Upper lobe of left lung (tissue), 6 donors: Measurements from ENCODE around the gene SLC22A13. TPM values are rescaled to one million over a fixed set of nuclear protein-coding genes. Genes with fewer than 3 reads are reported as not detected.

ENCODE experiments used
- ATAC-seq, 2 donors: fragments of 200-7000 bp; cut with Tn5 transposase; one replicate each; pipeline ENCODE4 v1.9.1; 2022; ENCODE audit warnings: mild to moderate bottlenecking in 2 of 2, moderate library complexity in 2 of 2; ENCODE audit not compliant: low FRiP score in 2 of 2
- DNase-seq, 2 donors: peaks; one replicate each; pipeline ENCODE4 v3.0.0-alpha.2; 2019 to 2020
- H3K27ac ChIP-seq, 4 donors: fragments of 200-600 bp; sonication (generic); one replicate each; pipeline ENCODE4 v1.5.1; 2016 to 2019
- H3K27me3 ChIP-seq, 4 donors: fragments of 200-600 bp; sonication (generic); one replicate each; pipeline ENCODE4 v1.5.1; 2017 to 2019
- H3K36me3 ChIP-seq, 4 donors: fragments of 200-600 bp; sonication (generic); one replicate each; pipeline ENCODE4 v1.5.1; 2016 to 2019
- H3K4me1 ChIP-seq, 4 donors: fragments of 200-600 bp; sonication (generic); one replicate each; pipeline ENCODE4 v1.5.1; 2018 to 2019
- H3K4me3 ChIP-seq, 4 donors: fragments of 200-600 bp; sonication (generic); one replicate each; pipeline ENCODE4 v1.5.1; 2017 to 2019; ENCODE audit warnings: mild to moderate bottlenecking in 2 of 4, moderate library complexity in 1 of 4
- H3K9me3 ChIP-seq, 4 donors: fragments of 200-600 bp; sonication (generic); one replicate each; pipeline ENCODE4 v1.5.1; 2018 to 2019
- CTCF ChIP-seq, 6 experiments: fragments of 450-650 bp in 4 of 6; fragments of 200-600 bp in 2 of 6; sonication (generic) in 2 of 6; IDR thresholded peaks; one replicate each; pipeline ENCODE4 v1.5.1; 2016 to 2019; ENCODE audit warnings: antibody characterized with exemption in 6 of 6
- EP300 ChIP-seq, 4 donors: sonication (generic); formaldehyde crosslinking; IDR thresholded peaks; one replicate each; pipeline ENCODE4 v1.5.1; 2017; ENCODE audit warnings: antibody characterized with exemption in 4 of 4, control low read depth in 2 of 4
- POLR2A ChIP-seq, 4 donors: fragments of 450-650 bp; IDR thresholded peaks; one replicate each; pipeline ENCODE4 v1.5.1; 2016 to 2017; ENCODE audit warnings: antibody characterized with exemption in 4 of 4, mild to moderate bottlenecking in 2 of 4
- POLR2AphosphoS5 ChIP-seq, 2 donors: sonication (generic); formaldehyde crosslinking; IDR thresholded peaks; one replicate each; pipeline ENCODE4 v1.5.1; 2017; ENCODE audit warnings: antibody characterized with exemption in 2 of 2
- small RNA-seq, 4 donors: library from RNA; depleted of rRNA; stranded (forward); fragments of <200 nt; gene quantifications; one replicate each; pipeline ENCODE3, GENCODE V24; 2016
- total RNA-seq, 6 donors: library from RNA; depleted of rRNA in 4 of 6; stranded (reverse); fragments of >200 nt in 4 of 6; gene quantifications; one replicate each; pipeline versions ENCODE4 v1.1.0 to v1.2.1, GENCODE V29; 2016 to 2021
- donor health status: DM: no; HTN: no; CAD: no; lungs with moderate emphysema.
- donor health status: DM: no; HTN: yes; CAD: no; lungs with severe emphysema.

SLC22A13 gene
- total RNA-seq, 6 donors from 2014 or later = 0.27 to 1.6 (median 0.48) TPM; not detected in 2

GRCh38 chr3:38327335-38328009 lies 61.9 kb downstream of the SLC22A13 start:
- no peaks in the 10 kb centered on the region for H3K4me1 ChIP-seq
- no peaks in the 10 kb centered on the region for H3K27me3 ChIP-seq
- no peak overlapping the region for H3K27ac ChIP-seq
- H3K4me3 ChIP-seq = no peak overlapping the region
- TF ChIP-seq POLR2A (IDR thresholded peaks at IDR 0.05) = no peak
- TF ChIP-seq POLR2AphosphoS5 (IDR thresholded peaks at IDR 0.05) = no peak
- no peak for TF ChIP-seq CTCF (IDR thresholded peaks at IDR 0.05)
- no peak for TF ChIP-seq EP300 (IDR thresholded peaks at IDR 0.05)
- DNase-seq (no peak), ATAC-seq (no peak)
- H3K36me3 ChIP-seq = no peaks in the 10 kb centered on the region
- no peaks in the 10 kb centered on the region for H3K9me3 ChIP-seq

Small RNA genes within 50 kb of the gene (small RNA-seq; reads per million reads assigned to genes)
- gene RNU6-235P = 0 reads per million in 4 donors

Other genes with a start within 250 kb of the SLC22A13 start
- gene PLCD1, start 236.2 kb upstream of the SLC22A13 start, total RNA-seq = 10 to 100 TPM; 20.8 to 80.1 (median 36.1) TPM
- gene DLEC1, start 226.6 kb upstream of the SLC22A13 start, total RNA-seq = 10 to 100 TPM in 3 of 6 donors, 1 to 10 TPM in 3; 2.3 to 34.8 (median 14.3) TPM
- gene ACAA1, start 128.7 kb upstream of the SLC22A13 start, total RNA-seq = 100 to 1,000 TPM in 4 of 6 donors, 10 to 100 TPM in 2; 67.1 to 170 (median 116) TPM
- gene MYD88, start 127.2 kb upstream of the SLC22A13 start, total RNA-seq = 100 to 1,000 TPM in 2 of 6 donors, 10 to 100 TPM in 4; 38.1 to 116 (median 83.3) TPM
- 10 to 100 TPM; 26.6 to 43.7 (median 31.6) TPM for gene OXSR1, start 100.3 kb upstream of the SLC22A13 start, total RNA-seq
- gene SLC22A14, start 16.5 kb downstream of the SLC22A13 start, total RNA-seq = 1 to 10 TPM in 1 of 6 donors, under 1 TPM in 1, not detected in 4; 0.30 to 1.6 TPM
- gene XYLB, start 81.0 kb downstream of the SLC22A13 start, total RNA-seq = 1 to 10 TPM; 1.3 to 7.3 (median 4.6) TPM
- gene ACVR2B, start 188.1 kb downstream of the SLC22A13 start, total RNA-seq = 1 to 10 TPM; 4.1 to 9.4 (median 8.0) TPM
- 10 to 100 TPM; 10.0 to 34.6 (median 13.2) TPM for gene EXOG, start 230.5 kb downstream of the SLC22A13 start, total RNA-seq